HUES64 (cell line): ENCODE data around the gene VEPH1.

ENCODE experiments used
- H3K27ac ChIP-seq: 2 replicates; pipeline ENCODE4 v1.7.0; 2013; ENCODE audit warnings: low read depth, low read length, inconsistent platforms
- H3K27me3 ChIP-seq: 2 replicates; pipeline ENCODE4 v1.6.1; 2013; ENCODE audit warnings: mild to moderate bottlenecking, low read length; ENCODE audit not compliant: insufficient read depth
- H3K36me3 ChIP-seq: 2 replicates; pipeline ENCODE4 v1.6.1; 2013; ENCODE audit warnings: mild to moderate bottlenecking, low read length; ENCODE audit not compliant: insufficient read depth
- H3K4me1 ChIP-seq: 2 replicates; pipeline ENCODE4 v1.6.1; 2013; ENCODE audit warnings: mild to moderate bottlenecking, low read length, moderate library complexity; ENCODE audit not compliant: insufficient read depth
- H3K4me3 ChIP-seq: 2 replicates; pipeline ENCODE4 v1.5.1; 2013; ENCODE audit warnings: mild to moderate bottlenecking, low read length, moderate library complexity
- H3K9ac ChIP-seq: 2 replicates; pipeline ENCODE4 v1.6.1; 2013; ENCODE audit warnings: mild to moderate bottlenecking, low read depth, low read length
- H3K9me3 ChIP-seq: 2 replicates; pipeline ENCODE4 v1.6.1; 2013; ENCODE audit warnings: low read depth, low read length; ENCODE audit not compliant: insufficient read depth
- WGBS: fragments of 150-250, 120-280 bp; methylation state at CpG from one replicate; pipeline ENCODE4 v1.1.7; 2013; ENCODE audit warnings: missing lambda C conversion rate; 5-methylcytosine and 5-hydroxymethylcytosine counted together

Gene VEPH1

GRCh38 chr3:157300094-157300493 is 203.1 kb downstream of the VEPH1 start:
- Histone ChIP-seq H3K9ac (no peak overlapping the region), H3K9me3 (no peaks in the 10 kb centered on the region), H3K36me3 (no peaks in the 10 kb centered on the region), H3K4me3 (no peak overlapping the region), H3K4me1 (no peaks in the 10 kb centered on the region; the same call in 1 of the 2 replicates), H3K27ac (no peak overlapping the region), H3K27me3 (no peaks in the 10 kb centered on the region)
- 93% methylated on average over 2 of the region's 2 CpGs for WGBS

- Histone ChIP-seq H3K27me3 (no peaks in the 10 kb centered on the region), H3K9me3 (no peaks in the 10 kb centered on the region), H3K4me3 (no peak overlapping the region), H3K9ac (no peak overlapping the region), H3K4me1 (no peaks in the 10 kb centered on the region; the same call in 1 of the 2 replicates), H3K36me3 (no peaks in the 10 kb centered on the region), H3K27ac (no peak overlapping the region)
- 78% methylated on average over 6 of the region's 6 CpGs for WGBS
Measured at GRCh38 chr3:157297328-157297915, 205.8 kb downstream of the VEPH1 start.

GRCh38 chr3:157294953-157295352 is 208.3 kb downstream of the VEPH1 start:
- H3K27ac ChIP-seq: no peak overlapping the region
- H3K4me3 ChIP-seq: no peak overlapping the region

GRCh38 chr3:157294491-157294890 is 208.7 kb downstream of the VEPH1 start:
- H3K27ac ChIP-seq: no peak overlapping the region
- no peaks in the 10 kb centered on the region for H3K36me3 ChIP-seq
- no peak overlapping the region for H3K9ac ChIP-seq
- H3K4me3 ChIP-seq: no peak overlapping the region
- no peaks in the 10 kb centered on the region for H3K9me3 ChIP-seq
- WGBS: 71% methylated on average over 1 of the region's 1 CpG
- no peaks in the 10 kb centered on the region; the same call in 1 of the 2 replicates for H3K4me1 ChIP-seq
- no peaks in the 10 kb centered on the region for H3K27me3 ChIP-seq

More at GRCh38 chr3:157294953-157295352, 208.3 kb downstream of the VEPH1 start:
- Histone ChIP-seq H3K9ac (no peak overlapping the region), H3K27me3 (no peaks in the 10 kb centered on the region), H3K4me1 (no peaks in the 10 kb centered on the region; the same call in 1 of the 2 replicates), H3K36me3 (no peaks in the 10 kb centered on the region), H3K9me3 (no peaks in the 10 kb centered on the region)

GRCh38 chr3:157290766-157291165 is 212.4 kb downstream of the VEPH1 start:
- H3K27me3 ChIP-seq: no peaks in the 10 kb centered on the region
- H3K4me3 ChIP-seq: no peak overlapping the region
- WGBS: 47% methylated on average over 2 of the region's 2 CpGs
- H3K36me3 ChIP-seq: no peaks in the 10 kb centered on the region
- H3K4me1 ChIP-seq: no peaks in the 10 kb centered on the region; the same call in 1 of the 2 replicates
- no peak overlapping the region for H3K27ac ChIP-seq
- H3K9me3 ChIP-seq: no peaks in the 10 kb centered on the region
- no peak overlapping the region for H3K9ac ChIP-seq

- Histone ChIP-seq H3K27ac (no peak overlapping the region), H3K9ac (no peak overlapping the region), H3K4me1 (no peaks in the 10 kb centered on the region), H3K4me3 (no peak overlapping the region), H3K27me3 (no peaks in the 10 kb centered on the region), H3K9me3 (no peaks in the 10 kb centered on the region), H3K36me3 (no peaks in the 10 kb centered on the region)
- WGBS: 90% methylated on average over 2 of the region's 2 CpGs
Measured at GRCh38 chr3:157285966-157286365, 217.2 kb downstream of the VEPH1 start.

- 94% methylated on average over 4 of the region's 4 CpGs for WGBS
- Histone ChIP-seq H3K36me3 (no peaks in the 10 kb centered on the region), H3K27ac (no peak overlapping the region)
Measured at GRCh38 chr3:157285141-157285540, 218.1 kb downstream of the VEPH1 start.

GRCh38 chr3:157284688-157285087 is 218.5 kb downstream of the VEPH1 start:
- Histone ChIP-seq H3K27ac (no peak overlapping the region), H3K9ac (no peak overlapping the region), H3K27me3 (no peaks in the 10 kb centered on the region), H3K4me1 (no peaks in the 10 kb centered on the region), H3K4me3 (no peak overlapping the region), H3K9me3 (no peaks in the 10 kb centered on the region), H3K36me3 (no peaks in the 10 kb centered on the region)
- 94% methylated on average over 1 of the region's 1 CpG for WGBS

More at GRCh38 chr3:157285141-157285540, 218.1 kb downstream of the VEPH1 start:
- Histone ChIP-seq H3K4me1 (no peaks in the 10 kb centered on the region), H3K9ac (no peak overlapping the region), H3K27me3 (no peaks in the 10 kb centered on the region), H3K4me3 (no peak overlapping the region), H3K9me3 (no peaks in the 10 kb centered on the region)

- no peaks in the 10 kb centered on the region for H3K27me3 ChIP-seq
- H3K9ac ChIP-seq: no peak overlapping the region
- 88% methylated on average over 4 of the region's 5 CpGs for WGBS
Measured at GRCh38 chr3:157282261-157283191, 220.7 kb downstream of the VEPH1 start.

GRCh38 chr3:157280786-157281185 is 222.4 kb downstream of the VEPH1 start:
- 92% methylated on average over 2 of the region's 2 CpGs for WGBS
- H3K4me1 ChIP-seq: peaks cover 7% of the 10 kb centered on the region

More at GRCh38 chr3:157282261-157283191, 220.7 kb downstream of the VEPH1 start:
- no peaks in the 10 kb centered on the region for H3K36me3 ChIP-seq
- H3K9me3 ChIP-seq: no peaks in the 10 kb centered on the region
- no peak overlapping the region for H3K27ac ChIP-seq
- no peaks in the 10 kb centered on the region for H3K4me1 ChIP-seq
- H3K4me3 ChIP-seq: no peak overlapping the region

GRCh38 chr3:157280354-157280753 is 222.9 kb downstream of the VEPH1 start:
- Histone ChIP-seq H3K36me3 (no peaks in the 10 kb centered on the region), H3K27ac (no peak overlapping the region), H3K9ac (no peak overlapping the region), H3K4me1 (peaks cover 10% of the 10 kb centered on the region), H3K4me3 (no peak overlapping the region), H3K27me3 (no peaks in the 10 kb centered on the region), H3K9me3 (no peaks in the 10 kb centered on the region)

More at GRCh38 chr3:157280786-157281185, 222.4 kb downstream of the VEPH1 start:
- Histone ChIP-seq H3K4me3 (no peak overlapping the region), H3K36me3 (no peaks in the 10 kb centered on the region), H3K9ac (no peak overlapping the region), H3K27ac (no peak overlapping the region), H3K27me3 (no peaks in the 10 kb centered on the region), H3K9me3 (no peaks in the 10 kb centered on the region)
